ENCODE measurements around the gene PAX5.

GRCh38 chr9:36949466-36949865, 84.6 kb downstream of the PAX5 start:
- TF ChIP-seq CTCF (IDR thresholded peaks at IDR 0.05) = no peak
- TF ChIP-seq POLR2A (IDR thresholded peaks at IDR 0.05) = no peak
